Naive B cell (primary cell): ENCODE results near the gene CWC25. TPM values are rescaled to one million over a fixed set of nuclear protein-coding genes. Genes with fewer than 3 reads are reported as not detected.

Experiments used
- ATAC-seq, 2 donors: fragments of 150-1000 bp; cut with Tn5 transposase; 2 replicates each; pipeline ENCODE4 v1.10.0; 2021; ENCODE audit warnings: low read depth in 2 of 2, mild to moderate bottlenecking in 2 of 2, moderate library complexity in 2 of 2
- DNase-seq: peaks from one replicate; pipeline ENCODE4 v3.0.0; 2022
- H3K27ac Mint-ChIP-seq, 6 donors: one replicate each; pipeline ENCODE4 v1.8.0; 2020 to 2022; ENCODE audit warnings: mild to moderate bottlenecking in 6 of 6, mixed read lengths in 6 of 6, moderate library complexity in 5 of 6, inconsistent platforms in 2 of 6
- H3K27me3 Mint-ChIP-seq, 3 donors: one replicate each; pipeline ENCODE4 v1.8.0; 2021 to 2022; ENCODE audit warnings: mixed read lengths in 3 of 3, mild to moderate bottlenecking in 1 of 3
- H3K36me3 Mint-ChIP-seq, 2 donors: one replicate each; pipeline ENCODE4 v1.8.0; 2020 to 2022; ENCODE audit warnings: mixed read lengths in 2 of 2, inconsistent platforms in 1 of 2, mild to moderate bottlenecking in 1 of 2
- H3K4me1 Mint-ChIP-seq, 3 donors: one replicate each; pipeline ENCODE4 v1.8.0; 2020 to 2022; ENCODE audit warnings: mixed read lengths in 3 of 3, inconsistent platforms in 1 of 3, mild to moderate bottlenecking in 1 of 3, moderate library complexity in 1 of 3
- H3K4me3 Mint-ChIP-seq, 8 donors: one replicate each; pipeline ENCODE4 v1.8.0; 2020 to 2022; ENCODE audit warnings: mild to moderate bottlenecking in 8 of 8, mixed read lengths in 8 of 8, moderate library complexity in 8 of 8, inconsistent platforms in 2 of 8
- H3K9me3 Mint-ChIP-seq, 7 donors: one replicate each; pipeline ENCODE4 v1.8.0; 2020 to 2022; ENCODE audit warnings: mixed read lengths in 7 of 7, mild to moderate bottlenecking in 5 of 7, inconsistent platforms in 2 of 7, moderate library complexity in 1 of 7
- polyA plus RNA-seq, 6 donors: library from polyadenylated mRNA; unstranded; fragments of 300-500 nt; fragmentation: Illumina TruSeq; gene quantifications; one replicate each; pipeline ENCODE4 v1.2.3, GENCODE V29; 2021; ENCODE audit warnings: low read depth in 6 of 6

Gene CWC25
- polyA plus RNA-seq, 6 donors from 2014 or later, result 9.2 to 13.4 (median 11.5) TPM

DNA sequence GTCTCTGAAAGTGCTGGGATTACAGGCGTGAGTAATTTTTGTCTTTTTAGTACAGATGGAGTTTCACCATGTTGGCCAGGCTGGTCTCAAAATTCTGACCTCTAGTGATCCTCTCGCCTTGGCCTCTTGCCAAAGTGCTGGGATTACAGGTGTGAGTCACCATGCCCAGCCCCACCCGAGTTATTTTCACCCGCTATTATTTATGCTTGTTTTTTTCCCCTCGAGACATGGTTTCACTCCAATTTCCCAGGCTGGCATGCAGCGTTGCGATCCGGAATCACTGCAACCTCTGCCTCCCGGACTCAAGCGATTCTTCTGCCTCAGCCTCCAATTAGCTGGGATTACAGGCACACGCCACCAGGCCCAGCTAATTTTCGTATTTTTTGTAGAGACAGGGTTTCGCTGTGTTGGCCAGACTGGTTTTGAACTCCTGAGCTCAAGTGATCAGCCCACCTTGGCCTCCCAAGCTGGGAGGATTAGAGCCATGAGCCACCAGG lies 19.2 kb upstream of the CWC25 start:
- Mint-ChIP-seq H3K27me3 (no peaks in the 10 kb centered on the region), H3K4me3 (no peak overlapping the region), H3K9me3 (no peaks in the 10 kb centered on the region), H3K27ac (no peak overlapping the region), H3K4me1 (peaks cover 0 to 4% (median 0%) of the 10 kb centered on the region in 3 donors), H3K36me3 (peaks cover 0 to 6% of the 10 kb centered on the region in 2 donors)
- ATAC-seq (no peak), DNase-seq (no peak)

- H3K4me3 Mint-ChIP-seq, result peak overlapping the region; percentile 89 to 100 (median 98)
- peak overlapping the region; percentile 98 to 100 (median 100) for H3K27ac Mint-ChIP-seq
- DNase-seq (no peak), ATAC-seq (no peak)
- peaks cover 0 to 4% of the 10 kb centered on the region in 2 donors for H3K36me3 Mint-ChIP-seq
- peaks cover 19 to 33% (median 31%) of the 10 kb centered on the region in 3 donors for H3K4me1 Mint-ChIP-seq
- no peaks in the 10 kb centered on the region for H3K27me3 Mint-ChIP-seq
- H3K9me3 Mint-ChIP-seq, result peaks cover 0 to 1% (median 0%) of the 10 kb centered on the region in 7 donors
Observed at GRCh38 chr17:38825762-38826247, 684 bp upstream of the CWC25 start.

GRCh38 chr17:38815576-38816193 lies 9.4 kb downstream of the CWC25 start:
- Mint-ChIP-seq H3K36me3 (peaks cover 5 to 17% of the 10 kb centered on the region in 2 donors), H3K4me3 (no peak overlapping the region), H3K27me3 (no peaks in the 10 kb centered on the region), H3K27ac (peak overlapping the region in 1 of 6 donors; percentile 40), H3K4me1 (peaks cover 1 to 10% (median 3%) of the 10 kb centered on the region in 3 donors), H3K9me3 (no peaks in the 10 kb centered on the region)
- peak in 1 of 2 donors; percentile 30 for ATAC-seq
- DNase-seq, result no peak

- Mint-ChIP-seq H3K4me3 (no peak overlapping the region), H3K27me3 (no peaks in the 10 kb centered on the region), H3K9me3 (no peaks in the 10 kb centered on the region), H3K36me3 (peaks cover 12 to 33% of the 10 kb centered on the region in 2 donors), H3K4me1 (peaks cover 0 to 5% (median 2%) of the 10 kb centered on the region in 3 donors), H3K27ac (no peak overlapping the region)
- DNase-seq (no peak), ATAC-seq (no peak)
Observed at GRCh38 chr17:38809828-38810227, 15.3 kb downstream of the CWC25 start.

DNA sequence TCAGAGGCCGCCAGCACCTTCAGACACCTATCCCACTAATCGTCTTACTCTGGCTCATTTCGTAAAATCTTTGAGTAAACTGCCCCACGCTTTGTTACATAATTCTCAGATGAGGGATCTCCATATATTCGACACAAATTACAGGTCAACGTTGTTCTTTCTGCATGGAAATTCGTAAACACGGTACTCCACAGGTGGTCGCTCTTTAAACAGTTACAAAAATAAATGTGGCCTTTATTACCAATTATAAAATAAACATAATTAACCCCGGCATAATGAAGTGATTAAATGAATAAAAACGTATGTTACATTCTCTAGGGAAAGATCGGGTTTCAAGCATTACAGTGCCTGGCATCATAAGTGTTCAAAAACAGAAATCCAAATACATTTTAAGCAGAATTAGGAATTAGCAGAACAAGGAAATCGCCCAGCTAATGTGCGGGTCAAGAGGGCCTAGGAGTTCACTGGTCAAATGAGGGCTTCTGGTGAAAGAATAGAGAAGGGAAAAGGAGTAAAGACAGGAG lies 24.8 kb downstream of the CWC25 start:
- no peaks in the 10 kb centered on the region for H3K9me3 Mint-ChIP-seq
- peaks cover 32 to 39% (median 34%) of the 10 kb centered on the region in 3 donors for H3K4me1 Mint-ChIP-seq
- peaks cover 6 to 17% of the 10 kb centered on the region in 2 donors for H3K36me3 Mint-ChIP-seq
- DNase-seq (no peak), ATAC-seq (no peak)
- peak overlapping the region; percentile 80 to 98 (median 90) for H3K4me3 Mint-ChIP-seq
- no peaks in the 10 kb centered on the region for H3K27me3 Mint-ChIP-seq
- H3K27ac Mint-ChIP-seq, result peak overlapping the region; percentile 38 to 94 (median 76)

GRCh38 chr17:38799501-38800236 lies 25.5 kb downstream of the CWC25 start, which contains the start of gene PIP4K2B:
PIP4K2B (minus strand) TSS chr17:38799556; CDS start chr17:38799424, 132 bp downstream.
- peak within 1 kb of the TSS; percentile 87 to 98 (median 96) for H3K4me3 Mint-ChIP-seq

GRCh38 chr17:38798614-38799500 lies 26.3 kb downstream of the CWC25 start:
- Mint-ChIP-seq H3K9me3 (no peaks in the 10 kb centered on the region), H3K27me3 (no peaks in the 10 kb centered on the region), H3K36me3 (peaks cover 6 to 14% of the 10 kb centered on the region in 2 donors), H3K4me1 (peaks cover 35 to 45% (median 42%) of the 10 kb centered on the region in 3 donors), H3K4me3 (peak overlapping the region; percentile 87 to 98 (median 96)), H3K27ac (peak overlapping the region; percentile 75 to 96 (median 90))
- DNase-seq (no peak), ATAC-seq (peak; percentile 30 to 34)

More at GRCh38 chr17:38799501-38800236, 25.5 kb downstream of the CWC25 start, which contains the start of gene PIP4K2B:
- H3K36me3 Mint-ChIP-seq, result peaks cover 6 to 17% of the 10 kb centered on the region in 2 donors
- DNase-seq (peak; percentile 89), ATAC-seq (peak; percentile 79)
- peak within 1 kb of the TSS; percentile 75 to 96 (median 91) for H3K27ac Mint-ChIP-seq
- no peaks in the 10 kb centered on the region for H3K9me3 Mint-ChIP-seq
- peaks cover 32 to 39% (median 34%) of the 10 kb centered on the region in 3 donors for H3K4me1 Mint-ChIP-seq
- H3K27me3 Mint-ChIP-seq, result no peaks in the 10 kb centered on the region

GRCh38 chr17:38797828-38798227 lies 27.3 kb downstream of the CWC25 start:
- no peaks in the 10 kb centered on the region for H3K27me3 Mint-ChIP-seq
- DNase-seq (no peak), ATAC-seq (no peak)
- no peaks in the 10 kb centered on the region for H3K9me3 Mint-ChIP-seq
- peak overlapping the region; percentile 28 to 88 (median 66) for H3K27ac Mint-ChIP-seq
- peaks cover 6 to 12% of the 10 kb centered on the region in 2 donors for H3K36me3 Mint-ChIP-seq
- peaks cover 35 to 46% (median 45%) of the 10 kb centered on the region in 3 donors for H3K4me1 Mint-ChIP-seq
- H3K4me3 Mint-ChIP-seq, result peak overlapping the region; percentile 87 to 98 (median 96)

DNA sequence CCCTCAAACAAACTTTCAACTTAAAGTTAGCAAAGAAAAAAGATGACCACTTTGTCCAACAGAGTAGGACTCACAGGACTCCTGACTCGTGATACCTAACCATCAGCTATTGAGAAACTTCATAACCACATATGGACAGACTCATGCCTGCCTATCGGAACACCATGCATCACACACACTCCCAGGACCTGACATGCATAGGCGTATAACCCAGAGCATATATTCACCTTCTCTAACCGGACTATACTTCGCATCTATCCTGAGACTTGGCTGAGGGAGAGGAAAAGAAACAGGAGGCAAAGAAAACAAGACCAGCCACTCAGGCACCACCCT lies 28.0 kb downstream of the CWC25 start:
- H3K36me3 Mint-ChIP-seq, result peaks cover 6 to 11% of the 10 kb centered on the region in 2 donors
- DNase-seq, result no peak
- no peaks in the 10 kb centered on the region for H3K27me3 Mint-ChIP-seq
- peak overlapping the region in 6 of 8 donors; percentile 61 to 98 (median 80) for H3K4me3 Mint-ChIP-seq
- no peaks in the 10 kb centered on the region for H3K9me3 Mint-ChIP-seq
- ATAC-seq, result no peak
- H3K27ac Mint-ChIP-seq, result peak overlapping the region in 3 of 6 donors; percentile 25 to 65 (median 25)
- peaks cover 35 to 50% (median 46%) of the 10 kb centered on the region in 3 donors for H3K4me1 Mint-ChIP-seq

GRCh38 chr17:38796451-38797157 lies 28.5 kb downstream of the CWC25 start:
- H3K36me3 Mint-ChIP-seq, result peaks cover 5 to 6% of the 10 kb centered on the region in 2 donors
- peak overlapping the region in 3 of 8 donors; percentile 66 to 98 (median 94) for H3K4me3 Mint-ChIP-seq
- ATAC-seq (no peak), DNase-seq (no peak)
- H3K27ac Mint-ChIP-seq, result peak overlapping the region in 1 of 6 donors; percentile 11
- no peaks in the 10 kb centered on the region for H3K27me3 Mint-ChIP-seq
- no peaks in the 10 kb centered on the region for H3K9me3 Mint-ChIP-seq
- peaks cover 35 to 51% (median 46%) of the 10 kb centered on the region in 3 donors for H3K4me1 Mint-ChIP-seq

- Mint-ChIP-seq H3K36me3 (peaks cover 0 to 6% of the 10 kb centered on the region in 2 donors), H3K4me1 (peaks cover 28 to 52% (median 43%) of the 10 kb centered on the region in 3 donors), H3K4me3 (no peak overlapping the region), H3K9me3 (no peaks in the 10 kb centered on the region), H3K27ac (peak overlapping the region in 1 of 6 donors; percentile 30), H3K27me3 (no peaks in the 10 kb centered on the region)
- ATAC-seq, result no peak
- DNase-seq, result no peak
Observed at GRCh38 chr17:38794221-38794620, 30.9 kb downstream of the CWC25 start.

GRCh38 chr17:38791162-38791561 lies 34.0 kb downstream of the CWC25 start:
- H3K4me3 Mint-ChIP-seq, result no peak overlapping the region
- DNase-seq, result no peak
- no peaks in the 10 kb centered on the region for H3K9me3 Mint-ChIP-seq
- ATAC-seq, result no peak
- H3K4me1 Mint-ChIP-seq, result peaks cover 3 to 29% (median 28%) of the 10 kb centered on the region in 3 donors
- peaks cover 0 to under 1% of the 10 kb centered on the region in 2 donors for H3K36me3 Mint-ChIP-seq
- H3K27me3 Mint-ChIP-seq, result no peaks in the 10 kb centered on the region
- no peak overlapping the region for H3K27ac Mint-ChIP-seq
